ENCODE measurements around the gene CPB2.
A peak's percentile ranks its signal among the peaks of the same experiment; 100 is the strongest.

Gene CPB2

GRCh38 chr13:46015366-46015765, 89.5 kb downstream of the CPB2 start:
- no peak for ATAC-seq
- TF ChIP-seq ZC3H10 (CRISPR knock-in tag; IDR thresholded peaks at IDR 0.05) (no peak), TSHZ2 (CRISPR knock-in tag; IDR thresholded peaks at IDR 0.05) (no peak), TOX (CRISPR knock-in tag; IDR thresholded peaks at IDR 0.05; ENCODE audit: borderline replicate concordance) (no peak), ZNF565 (CRISPR knock-in tag; conservative IDR thresholded peaks at IDR 0.05; ENCODE audit: low read depth) (no peak), PPARA (CRISPR knock-in tag; IDR thresholded peaks at IDR 0.05; ENCODE audit: borderline replicate concordance) (no peak), CSDC2 (CRISPR knock-in tag; IDR thresholded peaks at IDR 0.05) (no peak), BACH2 (CRISPR knock-in tag; IDR thresholded peaks at IDR 0.05; ENCODE audit: borderline replicate concordance) (no peak), RARB (CRISPR knock-in tag; IDR thresholded peaks at IDR 0.05) (no peak), ZFP30 (CRISPR knock-in tag; IDR thresholded peaks at IDR 0.05) (no peak), OSR1 (CRISPR knock-in tag; IDR thresholded peaks at IDR 0.05) (no peak), SNAI2 (CRISPR knock-in tag; IDR thresholded peaks at IDR 0.05) (no peak), ZFP3 (CRISPR knock-in tag; IDR thresholded peaks at IDR 0.05) (no peak), POU6F1 (CRISPR knock-in tag; IDR thresholded peaks at IDR 0.05; ENCODE audit: borderline replicate concordance, low read depth) (no peak), ESRRG (CRISPR knock-in tag; IDR thresholded peaks at IDR 0.05) (no peak), TCF4 (CRISPR knock-in tag; IDR thresholded peaks at IDR 0.05; ENCODE audit: borderline replicate concordance) (no peak)
- TF ChIP-seq, protein P1, sequence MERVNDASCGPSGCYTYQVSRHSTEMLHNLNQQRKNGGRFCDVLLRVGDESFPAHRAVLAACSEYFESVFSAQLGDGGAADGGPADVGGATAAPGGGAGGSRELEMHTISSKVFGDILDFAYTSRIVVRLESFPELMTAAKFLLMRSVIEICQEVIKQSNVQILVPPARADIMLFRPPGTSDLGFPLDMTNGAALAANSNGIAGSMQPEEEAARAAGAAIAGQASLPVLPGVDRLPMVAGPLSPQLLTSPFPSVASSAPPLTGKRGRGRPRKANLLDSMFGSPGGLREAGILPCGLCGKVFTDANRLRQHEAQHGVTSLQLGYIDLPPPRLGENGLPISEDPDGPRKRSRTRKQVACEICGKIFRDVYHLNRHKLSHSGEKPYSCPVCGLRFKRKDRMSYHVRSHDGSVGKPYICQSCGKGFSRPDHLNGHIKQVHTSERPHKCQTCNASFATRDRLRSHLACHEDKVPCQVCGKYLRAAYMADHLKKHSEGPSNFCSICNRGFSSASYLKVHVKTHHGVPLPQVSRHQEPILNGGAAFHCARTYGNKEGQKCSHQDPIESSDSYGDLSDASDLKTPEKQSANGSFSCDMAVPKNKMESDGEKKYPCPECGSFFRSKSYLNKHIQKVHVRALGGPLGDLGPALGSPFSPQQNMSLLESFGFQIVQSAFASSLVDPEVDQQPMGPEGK (CRISPR knock-in tag; IDR thresholded peaks at IDR 0.05; ENCODE audit: borderline replicate concordance) = no peak
- TF ChIP-seq, protein P2, sequence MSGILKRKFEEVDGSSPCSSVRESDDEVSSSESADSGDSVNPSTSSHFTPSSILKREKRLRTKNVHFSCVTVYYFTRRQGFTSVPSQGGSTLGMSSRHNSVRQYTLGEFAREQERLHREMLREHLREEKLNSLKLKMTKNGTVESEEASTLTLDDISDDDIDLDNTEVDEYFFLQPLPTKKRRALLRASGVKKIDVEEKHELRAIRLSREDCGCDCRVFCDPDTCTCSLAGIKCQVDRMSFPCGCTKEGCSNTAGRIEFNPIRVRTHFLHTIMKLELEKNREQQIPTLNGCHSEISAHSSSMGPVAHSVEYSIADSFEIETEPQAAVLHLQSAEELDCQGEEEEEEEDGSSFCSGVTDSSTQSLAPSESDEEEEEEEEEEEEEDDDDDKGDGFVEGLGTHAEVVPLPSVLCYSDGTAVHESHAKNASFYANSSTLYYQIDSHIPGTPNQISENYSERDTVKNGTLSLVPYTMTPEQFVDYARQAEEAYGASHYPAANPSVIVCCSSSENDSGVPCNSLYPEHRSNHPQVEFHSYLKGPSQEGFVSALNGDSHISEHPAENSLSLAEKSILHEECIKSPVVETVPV (CRISPR knock-in tag; IDR thresholded peaks at IDR 0.05) = no peak

- TF ChIP-seq POU6F1 (CRISPR knock-in tag; IDR thresholded peaks at IDR 0.05; ENCODE audit: borderline replicate concordance, low read depth) (no peak), TCF4 (CRISPR knock-in tag; IDR thresholded peaks at IDR 0.05; ENCODE audit: borderline replicate concordance) (no peak), ESRRG (CRISPR knock-in tag; IDR thresholded peaks at IDR 0.05) (no peak)
- no peak for ATAC-seq
These were observed 92.4 kb downstream of the CPB2 start for GRCh38 chr13:46012404-46012803.

- peak; percentile 44; the same call in 1 of the 3 replicates for ATAC-seq
These were observed 94.7 kb downstream of the CPB2 start for GRCh38 chr13:46010148-46010547.

More at GRCh38 chr13:46010148-46010547, 94.7 kb downstream of the CPB2 start:
- TF ChIP-seq ARNTL (CRISPR knock-in tag; IDR thresholded peaks at IDR 0.05; ENCODE audit: borderline replicate concordance, low read depth) (no peak), RARB (CRISPR knock-in tag; IDR thresholded peaks at IDR 0.05) (no peak), ZFP30 (CRISPR knock-in tag; IDR thresholded peaks at IDR 0.05) (no peak), TSHZ2 (CRISPR knock-in tag; IDR thresholded peaks at IDR 0.05) (no peak), ZNF70 (CRISPR knock-in tag; IDR thresholded peaks at IDR 0.05) (no peak), TOX (CRISPR knock-in tag; IDR thresholded peaks at IDR 0.05; ENCODE audit: borderline replicate concordance) (no peak), SNAI2 (CRISPR knock-in tag; IDR thresholded peaks at IDR 0.05) (no peak), TCF4 (CRISPR knock-in tag; IDR thresholded peaks at IDR 0.05; ENCODE audit: borderline replicate concordance) (no peak), ESRRG (CRISPR knock-in tag; IDR thresholded peaks at IDR 0.05) (no peak), GLIS3 (CRISPR knock-in tag; IDR thresholded peaks at IDR 0.05) (no peak), BACH2 (CRISPR knock-in tag; IDR thresholded peaks at IDR 0.05; ENCODE audit: borderline replicate concordance) (no peak), ZFP3 (CRISPR knock-in tag; IDR thresholded peaks at IDR 0.05) (no peak), PPARA (CRISPR knock-in tag; IDR thresholded peaks at IDR 0.05; ENCODE audit: borderline replicate concordance) (no peak)
